GM12892 (cell line): ENCODE measurements around the gene SCML1.

Source experiments
- POLR2A ChIP-seq: IDR thresholded peaks from 2 replicates; pipeline ENCODE4 v1.6.1; 2011; ENCODE audit warnings: low read depth, low read length, control low read depth
- POLR2AphosphoS5 ChIP-seq: IDR thresholded peaks from 2 replicates; pipeline ENCODE4 v1.6.1; 2011; ENCODE audit warnings: low read depth, low read length, control low read depth

DNA sequence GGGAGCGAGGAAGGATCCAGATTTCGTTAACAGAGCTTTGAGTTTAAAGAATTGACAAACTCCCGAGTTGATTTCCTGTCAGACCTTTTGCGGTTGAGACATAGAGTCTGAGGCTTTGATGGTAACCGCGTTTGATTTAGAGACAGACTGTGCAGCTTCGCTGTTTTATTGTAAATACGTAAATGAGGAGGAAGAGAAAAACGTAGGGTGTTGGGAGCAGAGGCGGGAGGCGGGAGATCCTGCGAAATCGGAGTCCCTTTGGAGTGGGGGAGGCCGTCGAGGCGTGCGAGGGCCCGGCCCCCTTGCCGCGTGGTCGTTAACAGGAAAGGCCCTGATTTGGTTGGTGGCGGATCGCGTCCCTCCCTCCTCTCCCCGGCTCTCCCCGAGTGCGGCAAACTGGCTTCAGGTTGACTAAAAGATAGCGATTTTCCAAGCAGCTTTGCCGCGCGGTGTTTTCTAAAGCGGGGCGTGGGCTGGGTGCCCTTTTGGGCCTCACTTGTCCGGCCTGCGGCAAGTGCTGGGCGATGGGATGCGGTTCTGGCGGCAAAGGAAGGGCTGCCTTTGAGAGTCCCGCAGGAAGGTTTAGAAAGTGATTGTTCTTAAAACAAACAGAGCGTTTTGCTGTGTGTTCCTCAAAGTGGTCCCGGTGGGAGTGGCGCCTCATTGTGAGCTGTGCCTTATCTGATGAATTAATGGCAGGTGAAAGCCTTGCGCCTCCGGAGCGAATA, 857 bp downstream of the SCML1 start:
- no peak for TF ChIP-seq POLR2AphosphoS5
- no peak for TF ChIP-seq POLR2A
